ENCODE data around the gene APPL2. TPM values are rescaled to one million over a fixed set of nuclear protein-coding genes. Genes with fewer than 3 reads are reported as not detected.

APPL2 gene
- total RNA-seq, 6 experiments from 2014 or later = 10.2 to 23.2 (median 16.5) TPM

GRCh38 chr12:105274571-105274970 is 38.6 kb upstream of the APPL2 start:
- H3K9me3 ChIP-seq = no peaks in the 10 kb centered on the region
- 50% methylated on average over 4 of the region's 5 CpGs for WGBS (ENCODE audit: insufficient coverage, low coverage, low lambda C conversion rate, missing lambda C conversion rate)

GRCh38 chr12:105273601-105274000 is 37.6 kb upstream of the APPL2 start:
- H3K4me1 ChIP-seq = no peaks in the 10 kb centered on the region
- TF ChIP-seq CTCF (IDR thresholded peaks at IDR 0.05) (no peak), POLR2A (IDR thresholded peaks at IDR 0.05) (no peak)
- H3K36me3 ChIP-seq = no peaks in the 10 kb centered on the region
- no peak overlapping the region for H3K4me3 ChIP-seq
- intact Hi-C loops (cut with DNase I) = loop anchor here in 1 of 2 donors (10.0 kb wide), 1 partner anchor 111 kb away; no protein-coding TSS in a partner anchor
- H3K27ac ChIP-seq = no peak overlapping the region
- no peak for DNase-seq
- no peaks in the 10 kb centered on the region for H3K9me3 ChIP-seq
- WGBS (ENCODE audit: insufficient coverage, low coverage, low lambda C conversion rate, missing lambda C conversion rate) = 91% methylated on average over 2 of the region's 2 CpGs
- ATAC-seq = no peak
- H3K27me3 ChIP-seq = no peaks in the 10 kb centered on the region

More at GRCh38 chr12:105274571-105274970, 38.6 kb upstream of the APPL2 start:
- Histone ChIP-seq H3K27ac (no peak overlapping the region), H3K27me3 (no peaks in the 10 kb centered on the region), H3K4me3 (no peak overlapping the region), H3K36me3 (no peaks in the 10 kb centered on the region), H3K4me1 (no peaks in the 10 kb centered on the region)
- TF ChIP-seq POLR2A (IDR thresholded peaks at IDR 0.05) (no peak), CTCF (IDR thresholded peaks at IDR 0.05) (no peak)
- intact Hi-C loops (cut with DNase I) = loop anchor here in 1 of 2 donors (10.0 kb wide), 1 partner anchor 110 kb away; no protein-coding TSS in a partner anchor
- DNase-seq = no peak
- no peak for ATAC-seq

DNA sequence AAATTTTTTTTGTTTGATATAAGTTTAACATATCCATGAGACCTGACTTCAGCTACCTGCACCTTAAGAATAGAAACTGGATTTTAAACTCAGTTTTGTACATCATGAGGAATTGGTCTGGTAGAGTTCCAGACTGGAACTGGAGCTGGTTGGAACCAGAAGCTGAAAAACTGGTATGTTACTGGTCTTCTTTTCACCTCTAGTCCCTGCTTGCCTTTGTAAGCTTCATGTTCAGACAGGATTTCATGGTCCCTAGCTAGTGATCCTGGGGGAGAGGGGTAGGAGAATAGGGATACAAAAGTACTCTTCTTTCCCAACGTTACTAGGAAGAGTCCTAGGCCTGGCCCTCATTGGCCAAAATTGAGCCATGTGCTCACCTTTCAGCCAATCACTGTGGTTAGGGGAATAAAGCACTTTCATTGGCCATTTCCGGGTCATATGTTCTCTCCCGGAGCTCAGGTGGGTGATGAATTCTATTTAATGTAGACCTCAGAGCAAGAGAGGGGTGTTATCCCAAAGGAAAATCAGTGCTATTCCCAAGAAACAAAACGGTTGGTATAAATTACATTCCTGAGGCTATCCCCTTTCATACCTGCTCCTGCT is 36.9 kb upstream of the APPL2 start:
- intact Hi-C loops (cut with DNase I) = loop anchor here in 1 of 2 donors (10.0 kb wide), 1 partner anchor 112 kb away; no protein-coding TSS in a partner anchor
- no peak for TF ChIP-seq POLR2A (IDR thresholded peaks at IDR 0.05)
- no peak for TF ChIP-seq CTCF (IDR thresholded peaks at IDR 0.05)
- Histone ChIP-seq H3K4me1 (no peaks in the 10 kb centered on the region), H3K36me3 (no peaks in the 10 kb centered on the region), H3K9me3 (no peaks in the 10 kb centered on the region), H3K27me3 (no peaks in the 10 kb centered on the region), H3K4me3 (no peak overlapping the region), H3K27ac (no peak overlapping the region)
- ATAC-seq (no peak), DNase-seq (no peak)
- 86% methylated on average over 3 of the region's 4 CpGs for WGBS (ENCODE audit: insufficient coverage, low coverage, low lambda C conversion rate, missing lambda C conversion rate)

GRCh38 chr12:105272152-105272551 is 36.2 kb upstream of the APPL2 start:
- no peak for ATAC-seq
- H3K9me3 ChIP-seq = no peaks in the 10 kb centered on the region
- H3K27me3 ChIP-seq = no peaks in the 10 kb centered on the region
- TF ChIP-seq POLR2A (IDR thresholded peaks at IDR 0.05) = no peak
- no peak for TF ChIP-seq CTCF (IDR thresholded peaks at IDR 0.05)
- no peak for DNase-seq
- no peak overlapping the region for H3K4me3 ChIP-seq
- 55% methylated on average over 3 of the region's 3 CpGs for WGBS (ENCODE audit: insufficient coverage, low coverage, low lambda C conversion rate, missing lambda C conversion rate)
- H3K4me1 ChIP-seq = no peaks in the 10 kb centered on the region
- no peaks in the 10 kb centered on the region for H3K36me3 ChIP-seq
- H3K27ac ChIP-seq = no peak overlapping the region
- intact Hi-C loops (cut with DNase I) = loop anchor here in 1 of 2 donors (10.0 kb wide), 1 partner anchor 113 kb away; no protein-coding TSS in a partner anchor

Measured in right lobe of liver (tissue), 6 donors.